Ovary (tissue), 9 donors: Measurements from ENCODE around the gene RPL18. TPM values are rescaled to one million over a fixed set of nuclear protein-coding genes. Genes with fewer than 3 reads are reported as not detected.

Experiments
- DNase-seq, 5 donors: peaks; one replicate each; pipeline ENCODE4 v3.0.0-alpha.2; 2019 to 2020
- H3K27ac ChIP-seq, 2 donors: fragments of 200-600 bp; one replicate each; pipeline versions ENCODE4 v1.5.1 to v1.8.0; 2019 to 2022
- H3K27me3 ChIP-seq: fragments of 200-600 bp; one replicate; pipeline ENCODE4 v1.8.0; 2022
- H3K36me3 ChIP-seq: fragments of 200-600 bp; sonication (generic); one replicate; pipeline ENCODE4 v1.5.1; 2019
- H3K4me1 ChIP-seq: one replicate; pipeline ENCODE4 v1.8.1; 2013; ENCODE audit warnings: mild to moderate bottlenecking, moderate library complexity; ENCODE audit not compliant: insufficient read depth
- H3K4me3 ChIP-seq: fragments of 200-600 bp; sonication (generic); one replicate; pipeline ENCODE4 v1.5.1; 2017
- H3K9me3 ChIP-seq, 2 donors: fragments of 200-600 bp in 1 of 2; sonication (generic) in 1 of 2; one replicate each; pipeline versions ENCODE4 v1.5.1 to v1.8.1; 2013 to 2019; ENCODE audit warnings: mild to moderate bottlenecking in 1 of 2, moderate library complexity in 1 of 2
- EP300 ChIP-seq: sonication (generic); formaldehyde crosslinking; IDR thresholded peaks from one replicate; pipeline ENCODE4 v1.6.1; 2017; ENCODE audit warnings: antibody characterized with exemption
- POLR2A ChIP-seq: fragments of 450-650 bp; IDR thresholded peaks from one replicate; pipeline ENCODE4 v1.6.1; 2017; ENCODE audit warnings: antibody characterized with exemption, mild to moderate bottlenecking, moderate library complexity
- WGBS, 3 donors: extraction: QIAGEN DNeasy Blood & Tissue Kit in 1 of 3; methylation state at CpG; one replicate each; pipeline versions ENCODE4 v1.1.5 to v1.1.7; 2013 to 2017; 5-methylcytosine and 5-hydroxymethylcytosine counted together
- intact Hi-C, 4 donors: fragments of 100-400 bp; cut with DNase I; formaldehyde crosslinking; loops; one replicate each; pipeline versions ENCODE4 v1.11.0 to v1.15.1; 2022 to 2023
- polyA plus RNA-seq, 2 donors: library from polyadenylated mRNA; stranded (reverse); fragments of 200-250 nt in 1 of 2; fragments of 350-450 nt in 1 of 2; fragmentation: Illumina TruSeq in 1 of 2; extraction: RNeasy Lipid Tissue Mini Kit (QIAGEN cat#74804) in 1 of 2; gene quantifications; one replicate each; pipeline ENCODE4 v1.2.3, GENCODE V29; 2013 to 2014
- total RNA-seq, 7 donors: library from RNA; depleted of rRNA in 2 of 7; stranded (reverse); fragments of >200 nt in 2 of 7; fragmentation: NEBNext Ultra II Directional in 3 of 7; extraction: Animal tissue kit (Norgen Biotek cat#: 25700) in 3 of 7; gene quantifications; one replicate each; pipeline versions ENCODE4 v1.1.0 to v1.2.4, GENCODE V29; 2016 to 2023
- TF ChIP-seq, protein P1 (sequence below), 3 donors: fragments of 450-650 bp in 2 of 3; fragments of 200-600 bp in 1 of 3; IDR thresholded peaks; one replicate each; pipeline versions ENCODE4 v1.5.1 to v1.8.0; 2016 to 2022; ENCODE audit warnings: antibody characterized with exemption in 3 of 3, mild to moderate bottlenecking in 1 of 3
- donor health status: DM: no; HTN: no; CAD: no; lungs with moderate emphysema.
- donor health status: DM: no; HTN: no; CAD: no.
- donor health status: Bipolar disorder and iron deficiency.
- donor health status: DM: yes; HTN: yes; CAD: no.
- donor health status: DM: no; HTN: no; CAD: no.
- donor health status: DM: yes; HTN: yes; CAD: no.

RPL18 gene
- total and polyA plus RNA-seq, 9 donors, result 1,780 to 8,435 (median 3,584) TPM

DNA sequence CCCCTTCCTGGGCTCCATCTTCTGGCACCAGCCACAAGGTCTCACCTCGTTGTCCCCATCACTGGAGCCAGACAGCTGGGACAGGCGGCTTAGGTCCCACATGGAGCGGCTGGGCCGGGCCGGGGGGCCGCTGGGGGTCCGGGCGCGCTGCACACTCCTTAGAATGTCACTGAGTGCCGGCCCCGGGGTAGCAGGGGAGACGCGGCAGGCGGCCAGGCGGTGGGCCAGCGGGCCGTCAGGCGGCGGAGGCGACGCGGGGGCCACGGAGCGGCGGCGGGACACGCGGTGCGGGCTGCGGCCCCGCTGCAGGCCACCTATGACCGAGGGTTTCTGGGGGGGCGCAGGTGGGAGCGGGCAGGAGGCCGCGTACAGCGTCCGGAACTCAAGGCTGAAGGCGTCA is 15.5 kb downstream of the RPL18 start:
- Histone ChIP-seq H3K4me1 (no peaks in the 10 kb centered on the region), H3K27ac (no peak overlapping the region), H3K4me3 (no peak overlapping the region), H3K36me3 (no peaks in the 10 kb centered on the region), H3K27me3 (no peaks in the 10 kb centered on the region), H3K9me3 (no peaks in the 10 kb centered on the region)
- DNase-seq, result no peak
- intact Hi-C loops, result no loop called here
- 85 to 88% (median 87%) methylated on average over 38 to 39 of the region's 39 CpGs for WGBS, 3 donors
- TF ChIP-seq, protein P1, sequence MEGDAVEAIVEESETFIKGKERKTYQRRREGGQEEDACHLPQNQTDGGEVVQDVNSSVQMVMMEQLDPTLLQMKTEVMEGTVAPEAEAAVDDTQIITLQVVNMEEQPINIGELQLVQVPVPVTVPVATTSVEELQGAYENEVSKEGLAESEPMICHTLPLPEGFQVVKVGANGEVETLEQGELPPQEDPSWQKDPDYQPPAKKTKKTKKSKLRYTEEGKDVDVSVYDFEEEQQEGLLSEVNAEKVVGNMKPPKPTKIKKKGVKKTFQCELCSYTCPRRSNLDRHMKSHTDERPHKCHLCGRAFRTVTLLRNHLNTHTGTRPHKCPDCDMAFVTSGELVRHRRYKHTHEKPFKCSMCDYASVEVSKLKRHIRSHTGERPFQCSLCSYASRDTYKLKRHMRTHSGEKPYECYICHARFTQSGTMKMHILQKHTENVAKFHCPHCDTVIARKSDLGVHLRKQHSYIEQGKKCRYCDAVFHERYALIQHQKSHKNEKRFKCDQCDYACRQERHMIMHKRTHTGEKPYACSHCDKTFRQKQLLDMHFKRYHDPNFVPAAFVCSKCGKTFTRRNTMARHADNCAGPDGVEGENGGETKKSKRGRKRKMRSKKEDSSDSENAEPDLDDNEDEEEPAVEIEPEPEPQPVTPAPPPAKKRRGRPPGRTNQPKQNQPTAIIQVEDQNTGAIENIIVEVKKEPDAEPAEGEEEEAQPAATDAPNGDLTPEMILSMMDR (IDR thresholded peaks at IDR 0.05), result no peak
- TF ChIP-seq EP300, result no peak
- TF ChIP-seq POLR2A, result no peak

DNA sequence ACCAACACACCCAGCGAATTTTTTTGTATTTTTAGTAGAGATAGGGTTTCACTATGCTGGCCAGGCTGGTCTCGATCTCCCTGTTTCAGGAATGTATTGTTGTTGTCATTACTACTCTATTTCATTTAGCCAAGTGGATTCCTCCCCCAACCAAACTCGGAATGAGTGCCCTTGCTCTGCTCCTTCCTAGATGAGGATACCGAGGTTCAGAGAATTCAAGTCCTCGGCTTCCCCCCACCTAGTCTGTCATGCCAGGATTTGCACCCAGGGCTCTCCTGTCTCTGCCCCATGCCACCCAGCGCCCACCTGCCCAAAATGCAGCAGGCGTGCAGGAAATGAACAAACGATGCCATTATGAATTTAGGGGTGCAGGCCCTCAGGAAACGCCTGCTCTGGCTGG is 16.0 kb downstream of the RPL18 start:
- Histone ChIP-seq H3K27me3 (no peaks in the 10 kb centered on the region), H3K36me3 (no peaks in the 10 kb centered on the region), H3K4me3 (no peak overlapping the region), H3K4me1 (no peaks in the 10 kb centered on the region), H3K9me3 (no peaks in the 10 kb centered on the region), H3K27ac (no peak overlapping the region)
- DNase-seq, result no peak
- intact Hi-C loops, result no loop called here
- 72 to 81% (median 72%) methylated on average over 9 of the region's 9 CpGs for WGBS, 3 donors
- TF ChIP-seq POLR2A, result no peak
- no peak for TF ChIP-seq EP300
- TF ChIP-seq, protein P1 (IDR thresholded peaks at IDR 0.05), result no peak

DNA sequence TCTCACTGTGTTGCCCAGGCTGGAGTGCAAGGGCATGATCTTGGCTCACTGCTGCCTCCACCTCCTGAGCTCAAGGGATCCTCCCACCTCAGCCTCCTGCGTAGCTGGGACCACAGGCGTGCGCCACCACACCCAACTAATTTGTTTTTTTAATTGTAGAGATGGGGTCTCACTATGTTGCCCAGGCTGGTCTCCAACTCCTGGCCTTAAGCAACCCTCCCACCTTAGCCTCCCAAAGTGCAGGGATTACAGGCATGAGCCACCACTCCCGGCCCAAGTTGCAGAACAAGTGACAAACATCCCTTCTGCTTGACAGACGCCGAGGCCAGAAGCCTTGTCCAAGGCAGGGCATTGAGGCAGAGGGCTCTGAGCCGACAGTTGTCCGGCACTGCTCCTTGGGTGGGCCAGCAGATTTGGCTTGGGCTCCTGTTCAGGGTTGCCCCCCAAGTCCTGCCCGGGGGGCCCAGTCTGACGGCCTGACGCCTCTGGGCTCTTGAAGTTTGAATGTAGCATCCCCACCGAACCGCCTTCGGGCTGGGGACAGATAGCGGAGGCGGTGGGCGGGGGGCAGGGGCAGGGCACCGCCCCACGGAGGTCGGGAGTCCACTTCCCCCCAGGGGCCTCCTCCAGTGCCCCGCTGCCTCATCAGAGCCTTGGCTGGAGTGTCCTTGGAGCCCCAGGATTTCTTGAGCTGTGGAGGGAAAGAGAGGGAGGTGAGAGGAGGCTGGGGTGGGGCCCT is 18.1 kb downstream of the RPL18 start:
- TF ChIP-seq, protein P1 (IDR thresholded peaks at IDR 0.05), result no peak
- TF ChIP-seq POLR2A (no peak), EP300 (no peak)
- 76 to 84% (median 80%) methylated on average over 21 of the region's 21 CpGs for WGBS, 3 donors
- intact Hi-C loops, result no loop called here

DNA sequence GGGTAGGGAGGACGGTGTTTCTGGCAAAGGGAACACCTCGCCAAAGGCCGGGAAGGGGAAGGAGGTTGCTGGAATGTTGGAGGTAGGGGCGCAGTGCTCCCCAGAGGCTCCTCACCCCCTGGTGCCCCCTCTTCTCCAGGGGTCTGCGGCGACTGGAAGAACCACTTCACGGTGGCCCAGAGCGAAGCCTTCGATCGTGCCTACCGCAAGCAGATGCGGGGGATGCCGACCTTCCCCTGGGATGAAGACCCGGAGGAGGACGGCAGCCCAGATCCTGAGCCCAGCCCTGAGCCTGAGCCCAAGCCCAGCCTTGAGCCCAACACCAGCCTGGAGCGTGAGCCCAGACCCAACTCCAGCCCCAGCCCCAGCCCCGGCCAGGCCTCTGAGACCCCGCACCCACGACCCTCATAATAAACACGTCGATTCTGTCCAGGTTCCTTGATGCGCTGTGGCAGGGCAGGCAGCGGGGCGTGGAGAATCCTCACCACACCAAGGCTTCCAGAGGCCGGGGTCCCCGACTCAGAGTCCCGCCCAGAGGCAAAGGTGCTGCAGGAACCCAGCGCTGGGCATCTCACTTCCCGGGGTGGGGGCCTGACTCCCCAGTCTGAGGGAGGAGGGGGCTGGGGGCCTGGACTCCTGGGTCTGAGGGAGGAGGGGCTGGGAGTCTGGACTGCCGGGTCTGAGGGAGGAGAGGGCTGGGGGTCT is 19.8 kb downstream of the RPL18 start:
- Histone ChIP-seq H3K4me3 (no peak overlapping the region), H3K9me3 (no peaks in the 10 kb centered on the region), H3K27ac (no peak overlapping the region), H3K36me3 (no peaks in the 10 kb centered on the region), H3K4me1 (no peaks in the 10 kb centered on the region), H3K27me3 (no peaks in the 10 kb centered on the region)
- WGBS, 3 donors, result 38 to 47% (median 46%) methylated on average over 24 to 30 of the region's 30 CpGs
- TF ChIP-seq EP300 (no peak), POLR2A (no peak)
- TF ChIP-seq, protein P1 (IDR thresholded peaks at IDR 0.05), result no peak
- no peak for DNase-seq
- intact Hi-C loops, result loop anchor here in 2 of 4 donors (10.0 kb wide), 1 partner anchor 104 kb away; no protein-coding TSS in a partner anchor

More for the DNA sequence above, 18.1 kb downstream of the RPL18 start:
- H3K4me3 ChIP-seq, result no peak overlapping the region
- no peaks in the 10 kb centered on the region for H3K9me3 ChIP-seq
- no peaks in the 10 kb centered on the region for H3K27me3 ChIP-seq
- no peak for DNase-seq
- H3K36me3 ChIP-seq, result no peaks in the 10 kb centered on the region
- H3K4me1 ChIP-seq, result no peaks in the 10 kb centered on the region
- H3K27ac ChIP-seq, result no peak overlapping the region
